ENCODE results near the gene SCYGR2. TPM values are rescaled to one million over a fixed set of nuclear protein-coding genes. Genes with fewer than 3 reads are reported as not detected.
A peak's percentile ranks its signal among the peaks of the same experiment; 100 is the strongest.

SCYGR2 gene
- total RNA-seq, 1 donor from 2014 or later: not detected

DNA sequence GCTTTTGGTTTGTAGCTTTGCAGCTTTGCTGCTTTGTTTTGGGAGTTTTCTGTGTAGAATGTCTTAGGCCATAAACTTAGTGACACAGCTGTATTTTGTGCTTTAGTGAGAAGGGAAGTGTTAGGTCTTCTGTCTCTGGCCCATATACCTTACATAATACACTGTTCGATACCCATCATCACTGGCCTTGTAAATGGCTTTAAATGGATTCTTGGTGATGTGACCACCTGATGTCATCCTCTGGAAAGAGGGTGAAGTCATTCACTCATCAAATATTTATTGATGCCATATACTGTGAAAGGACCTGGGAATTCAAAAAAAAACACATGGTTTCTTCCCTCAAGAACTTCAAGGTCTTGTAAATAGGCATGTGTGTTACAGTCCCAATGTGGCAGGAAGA, 18.9 kb upstream of the SCYGR2 start:
- Histone ChIP-seq H3K4me3 (ENCODE audit: low read depth, low read length) (no peak overlapping the region), H3K36me3 (ENCODE audit: control insufficient read depth, insufficient read depth, low read length) (no peaks in the 10 kb centered on the region), H3K27me3 (ENCODE audit: control insufficient read depth, insufficient read depth, low read length) (no peaks in the 10 kb centered on the region)
- no peak for DNase-seq (ENCODE audit: low read depth)
- TF ChIP-seq, protein P1, sequence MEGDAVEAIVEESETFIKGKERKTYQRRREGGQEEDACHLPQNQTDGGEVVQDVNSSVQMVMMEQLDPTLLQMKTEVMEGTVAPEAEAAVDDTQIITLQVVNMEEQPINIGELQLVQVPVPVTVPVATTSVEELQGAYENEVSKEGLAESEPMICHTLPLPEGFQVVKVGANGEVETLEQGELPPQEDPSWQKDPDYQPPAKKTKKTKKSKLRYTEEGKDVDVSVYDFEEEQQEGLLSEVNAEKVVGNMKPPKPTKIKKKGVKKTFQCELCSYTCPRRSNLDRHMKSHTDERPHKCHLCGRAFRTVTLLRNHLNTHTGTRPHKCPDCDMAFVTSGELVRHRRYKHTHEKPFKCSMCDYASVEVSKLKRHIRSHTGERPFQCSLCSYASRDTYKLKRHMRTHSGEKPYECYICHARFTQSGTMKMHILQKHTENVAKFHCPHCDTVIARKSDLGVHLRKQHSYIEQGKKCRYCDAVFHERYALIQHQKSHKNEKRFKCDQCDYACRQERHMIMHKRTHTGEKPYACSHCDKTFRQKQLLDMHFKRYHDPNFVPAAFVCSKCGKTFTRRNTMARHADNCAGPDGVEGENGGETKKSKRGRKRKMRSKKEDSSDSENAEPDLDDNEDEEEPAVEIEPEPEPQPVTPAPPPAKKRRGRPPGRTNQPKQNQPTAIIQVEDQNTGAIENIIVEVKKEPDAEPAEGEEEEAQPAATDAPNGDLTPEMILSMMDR (IDR thresholded peaks at IDR 0.05; ENCODE audit: insufficient read depth, low read length, poor library complexity, severe bottlenecking): no peak

DNA sequence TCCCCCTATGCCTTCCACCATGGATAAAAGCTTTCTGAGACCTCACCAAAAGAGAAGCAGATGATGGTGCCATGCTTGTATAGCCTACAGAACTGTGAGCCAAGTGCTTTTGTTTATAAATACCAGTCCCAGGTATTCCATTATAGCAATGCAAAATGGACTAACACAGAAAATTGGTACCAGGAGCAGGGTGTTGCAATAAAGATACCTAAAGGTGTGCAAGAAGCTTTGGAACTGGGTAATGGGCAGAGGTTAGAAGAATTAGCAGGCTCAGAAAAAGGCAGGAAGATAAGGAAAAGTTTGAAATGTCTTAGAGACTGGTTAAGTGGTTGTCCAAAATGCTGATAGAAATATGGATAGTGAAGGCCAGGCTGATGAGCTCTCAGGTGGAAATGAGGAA, 16.3 kb upstream of the SCYGR2 start:
- no peaks in the 10 kb centered on the region for H3K27me3 ChIP-seq (ENCODE audit: control insufficient read depth, insufficient read depth, low read length)
- no peaks in the 10 kb centered on the region for H3K36me3 ChIP-seq (ENCODE audit: control insufficient read depth, insufficient read depth, low read length)
- H3K4me3 ChIP-seq (ENCODE audit: low read depth, low read length): no peak overlapping the region
- TF ChIP-seq, protein P1 (IDR thresholded peaks at IDR 0.05; ENCODE audit: insufficient read depth, low read length, poor library complexity, severe bottlenecking): no peak
- no peak for DNase-seq (ENCODE audit: low read depth)

DNA sequence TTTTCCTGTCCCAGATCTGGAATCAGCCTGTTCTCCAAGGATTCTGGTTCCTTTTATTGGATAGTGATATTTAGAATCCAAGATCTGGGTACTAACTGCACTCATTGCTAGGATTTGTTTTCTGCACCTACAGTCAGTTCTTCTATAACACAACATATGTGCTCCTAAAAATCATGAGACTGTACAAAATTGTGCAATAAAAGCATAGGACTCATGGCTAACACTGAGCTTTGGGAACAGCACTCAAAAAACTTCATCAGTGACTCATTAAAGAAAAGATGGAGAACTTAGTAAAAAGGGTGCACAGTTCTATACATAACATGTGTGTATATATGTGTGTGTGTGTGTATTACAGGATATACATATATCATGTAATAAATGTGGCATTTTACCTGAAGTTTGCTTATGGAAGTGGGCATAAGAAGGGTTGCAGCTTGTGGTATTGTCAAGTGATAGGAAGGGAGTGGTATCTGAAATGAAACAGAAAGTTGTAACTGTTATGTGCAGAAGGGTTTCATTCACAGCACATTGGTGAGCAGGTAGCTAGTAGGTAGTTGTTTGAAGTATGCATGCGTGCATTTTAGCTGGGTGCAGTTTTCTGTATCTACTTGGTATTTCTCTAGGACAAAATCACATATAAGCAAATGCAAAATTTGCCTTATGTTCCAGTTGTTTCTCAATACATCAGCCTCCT, 5.9 kb upstream of the SCYGR2 start:
- Histone ChIP-seq H3K36me3 (ENCODE audit: control insufficient read depth, insufficient read depth, low read length) (no peaks in the 10 kb centered on the region), H3K27me3 (ENCODE audit: control insufficient read depth, insufficient read depth, low read length) (no peaks in the 10 kb centered on the region), H3K4me3 (ENCODE audit: low read depth, low read length) (no peak overlapping the region)
- TF ChIP-seq, protein P1 (IDR thresholded peaks at IDR 0.05; ENCODE audit: insufficient read depth, low read length, poor library complexity, severe bottlenecking): no peak
- DNase-seq (ENCODE audit: low read depth): no peak

DNA sequence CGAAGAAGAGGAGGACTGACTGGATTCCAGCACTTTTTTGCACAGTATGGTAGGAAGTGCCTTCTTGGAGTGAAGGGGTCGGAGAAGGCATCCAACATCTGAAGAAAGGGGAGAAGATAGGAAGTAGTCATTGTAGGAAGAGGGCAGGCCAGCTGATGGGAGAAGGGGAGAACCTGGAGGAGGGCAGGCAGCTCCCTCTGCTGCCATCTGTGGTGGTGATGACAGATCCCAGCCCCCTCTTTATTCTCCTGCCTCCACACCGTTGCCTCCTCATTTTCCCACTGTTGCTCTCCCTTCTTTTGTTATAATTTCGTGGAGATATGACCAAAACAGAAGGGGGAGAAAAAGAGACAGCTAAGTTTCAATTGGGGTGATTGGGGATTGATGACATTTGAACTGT, 2.9 kb upstream of the SCYGR2 start:
- DNase-seq (ENCODE audit: low read depth): no peak
- Histone ChIP-seq H3K36me3 (ENCODE audit: control insufficient read depth, insufficient read depth, low read length) (no peaks in the 10 kb centered on the region), H3K27me3 (ENCODE audit: control insufficient read depth, insufficient read depth, low read length) (no peaks in the 10 kb centered on the region), H3K4me3 (ENCODE audit: low read depth, low read length) (no peak overlapping the region)
- TF ChIP-seq, protein P1 (IDR thresholded peaks at IDR 0.05; ENCODE audit: insufficient read depth, low read length, poor library complexity, severe bottlenecking): no peak

DNA sequence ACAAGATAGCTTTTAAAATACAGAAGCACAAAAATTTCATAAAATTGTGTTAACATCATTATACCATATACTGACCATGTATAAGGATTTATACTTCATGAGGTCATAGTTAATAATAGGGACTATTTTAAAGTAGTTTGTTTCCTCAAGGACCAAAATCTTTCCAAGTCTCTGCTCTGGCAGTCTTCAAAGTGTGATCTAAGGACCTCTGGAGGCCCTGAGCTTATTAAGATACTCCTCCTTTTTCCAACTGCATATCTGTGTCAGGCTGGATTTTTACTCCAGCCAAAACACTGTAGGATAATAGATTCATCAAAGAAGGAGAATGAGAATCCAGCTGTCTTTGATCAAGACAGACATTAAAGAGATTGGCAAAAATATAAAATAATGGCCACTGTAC, 1.7 kb upstream of the SCYGR2 start:
- DNase-seq (ENCODE audit: low read depth): no peak
- no peaks in the 10 kb centered on the region for H3K27me3 ChIP-seq (ENCODE audit: control insufficient read depth, insufficient read depth, low read length)
- no peak overlapping the region for H3K4me3 ChIP-seq (ENCODE audit: low read depth, low read length)
- no peaks in the 10 kb centered on the region for H3K36me3 ChIP-seq (ENCODE audit: control insufficient read depth, insufficient read depth, low read length)
- TF ChIP-seq, protein P1 (IDR thresholded peaks at IDR 0.05; ENCODE audit: insufficient read depth, low read length, poor library complexity, severe bottlenecking): no peak

DNA sequence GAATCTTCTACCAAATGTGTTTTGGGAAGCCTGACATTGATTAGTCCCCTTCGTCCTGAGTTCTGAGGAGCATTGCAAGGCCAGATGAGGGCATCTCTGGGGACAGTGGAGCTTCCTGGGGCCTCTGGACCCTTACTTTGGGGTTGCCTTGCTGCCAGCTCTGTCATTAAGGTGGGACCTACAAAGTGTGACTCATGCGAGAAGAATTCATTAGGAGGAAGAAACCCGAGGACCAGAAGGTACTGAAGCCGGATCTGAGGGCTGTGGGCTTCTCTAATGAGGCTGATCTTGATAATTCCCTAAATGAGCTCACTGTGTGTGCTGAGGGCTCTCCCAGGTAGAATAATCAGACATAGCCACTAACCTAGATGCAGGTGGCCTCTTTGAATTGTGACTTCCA, 695 bp upstream of the SCYGR2 start:
- no peaks in the 10 kb centered on the region for H3K36me3 ChIP-seq (ENCODE audit: control insufficient read depth, insufficient read depth, low read length)

More for the DNA sequence above, 695 bp upstream of the SCYGR2 start:
- peak; percentile 7 for DNase-seq (ENCODE audit: low read depth)
- TF ChIP-seq, protein P1 (IDR thresholded peaks at IDR 0.05; ENCODE audit: insufficient read depth, low read length, poor library complexity, severe bottlenecking): no peak
- H3K27me3 ChIP-seq (ENCODE audit: control insufficient read depth, insufficient read depth, low read length): no peaks in the 10 kb centered on the region
- H3K4me3 ChIP-seq (ENCODE audit: low read depth, low read length): no peak overlapping the region

Measured in kidney epithelial cell (primary cell).